GM15510 (cell line): ENCODE data around the gene CENPE.

Experiments used
- POLR2A ChIP-seq: IDR thresholded peaks from 3 replicates; pipeline ENCODE4 v1.6.1; 2011; ENCODE audit warnings: borderline replicate concordance; ENCODE audit not compliant: insufficient read length; ENCODE audit errors: extremely low read depth

Gene CENPE

GRCh38 chr4:103098756-103099440 lies 99.2 kb downstream of the CENPE start:
- TF ChIP-seq POLR2A = no peak

- TF ChIP-seq POLR2A = no peak
Observed at GRCh38 chr4:103098341-103098740, 99.8 kb downstream of the CENPE start.

GRCh38 chr4:103097112-103097511 lies 101.0 kb downstream of the CENPE start:
- TF ChIP-seq POLR2A = no peak

- TF ChIP-seq POLR2A = no peak
Observed at GRCh38 chr4:103095080-103095479, 103.1 kb downstream of the CENPE start.

GRCh38 chr4:103092245-103092644 lies 105.9 kb downstream of the CENPE start:
- no peak for TF ChIP-seq POLR2A

- TF ChIP-seq POLR2A = no peak
Observed at GRCh38 chr4:103091601-103092223, 106.4 kb downstream of the CENPE start.

GRCh38 chr4:103089481-103089880 lies 108.7 kb downstream of the CENPE start:
- TF ChIP-seq POLR2A = no peak

- no peak for TF ChIP-seq POLR2A
Observed at GRCh38 chr4:103086551-103086950, 111.6 kb downstream of the CENPE start.

GRCh38 chr4:103085555-103086196 lies 112.5 kb downstream of the CENPE start:
- no peak for TF ChIP-seq POLR2A

- no peak for TF ChIP-seq POLR2A
Observed at GRCh38 chr4:103079621-103080020, 118.5 kb downstream of the CENPE start.

- TF ChIP-seq POLR2A = no peak
Observed at GRCh38 chr4:103076747-103077347, 121.3 kb downstream of the CENPE start, which contains the start of gene SLC9B2. TSS of gene SLC9B2 (minus strand) at chr4:103076761. CDS start at chr4:103067550, 9,211 bp downstream.

- TF ChIP-seq POLR2A = peak; percentile 57
Observed at GRCh38 chr4:103075894-103076746, 122.0 kb downstream of the CENPE start.

GRCh38 chr4:103075435-103075893 lies 122.7 kb downstream of the CENPE start:
- TF ChIP-seq POLR2A = no peak

GRCh38 chr4:103074744-103075434 lies 123.3 kb downstream of the CENPE start:
- TF ChIP-seq POLR2A = no peak
